WTC11 (cell line): ENCODE results near the gene TMEM17. TPM values are rescaled to one million over a fixed set of nuclear protein-coding genes. Genes with fewer than 3 reads are reported as not detected.

ENCODE experiments used
- ATAC-seq: fragments of 200-7000 bp; cut with Tn5 transposase; 2 replicates; pipeline ENCODE4 v1.10.0; 2021; ENCODE audit warnings: mild to moderate bottlenecking, moderate library complexity
- CTCF ChIA-PET: fragments of 300-600 bp; sonication (Branson Sonifier 250); formaldehyde crosslinking; loops from one replicate; lab custom pipeline; 2021; ENCODE audit warnings: antibody characterized with exemption; lab: Charles Lee
- POLR2A ChIA-PET: fragments of 350-600 bp; sonication (Branson Sonifier 250); formaldehyde crosslinking; loops from one replicate; lab custom pipeline; 2021; ENCODE audit warnings: antibody characterized with exemption; lab: Charles Lee
- DNase-seq: peaks from one replicate; pipeline ENCODE4 v3.0.0; 2021; ENCODE audit warnings: low spot score
- H3K27ac Mint-ChIP-seq: 2 replicates; pipeline ENCODE4 v1.8.0; 2021; ENCODE audit warnings: mixed read lengths
- H3K27me3 Mint-ChIP-seq: 2 replicates; pipeline ENCODE4 v1.8.0; 2021; ENCODE audit warnings: low read depth, mild to moderate bottlenecking, moderate library complexity, mixed read lengths
- H3K36me3 Mint-ChIP-seq: 2 replicates; pipeline ENCODE4 v1.8.0; 2021; ENCODE audit warnings: mixed read lengths
- H3K4me1 Mint-ChIP-seq: 2 replicates; pipeline ENCODE4 v1.8.0; 2022; ENCODE audit warnings: mixed read lengths
- H3K4me3 Mint-ChIP-seq: 2 replicates; pipeline ENCODE4 v1.8.0; 2021; ENCODE audit warnings: mild to moderate bottlenecking, moderate library complexity, mixed read lengths
- H3K9me3 Mint-ChIP-seq: 2 replicates; pipeline ENCODE4 v1.8.0; 2021; ENCODE audit warnings: mixed read lengths
- ESRRA ChIP-seq: sonication (generic); formaldehyde crosslinking; IDR thresholded peaks from 2 replicates; pipeline ENCODE4 v1.8.1; 2022; ENCODE audit warnings: mild to moderate bottlenecking, missing genetic modification reagents, borderline replicate concordance
- ETV6 ChIP-seq: sonication (generic); formaldehyde crosslinking; IDR thresholded peaks from 2 replicates; pipeline ENCODE4 v1.8.1; 2022; ENCODE audit warnings: mild to moderate bottlenecking, missing genetic modification reagents
- GABPB1 ChIP-seq: sonication (generic); formaldehyde crosslinking; IDR thresholded peaks from 2 replicates; pipeline ENCODE4 v1.8.1; 2023; ENCODE audit warnings: mild to moderate bottlenecking, missing genetic modification reagents
- GTF2I ChIP-seq: fragments of 250-450 bp; sonication (Bioruptor Pico); conservative IDR thresholded peaks from 2 replicates; pipeline ENCODE4 v1.4.0; 2021; ENCODE audit warnings: mild to moderate bottlenecking
- JAZF1 ChIP-seq: fragments of 250-450 bp; sonication (Bioruptor Pico); IDR thresholded peaks from 2 replicates; pipeline ENCODE4 v1.9.0; 2021; ENCODE audit warnings: moderate library complexity, mild to moderate bottlenecking, inconsistent platforms
- NR1H2 ChIP-seq: sonication (generic); formaldehyde crosslinking; IDR thresholded peaks from 2 replicates; pipeline ENCODE4 v1.9.0; 2021; ENCODE audit warnings: mild to moderate bottlenecking, moderate library complexity, missing genetic modification reagents
- NR2C2 ChIP-seq: sonication (generic); formaldehyde crosslinking; IDR thresholded peaks from 2 replicates; pipeline ENCODE4 v1.8.0; 2022; ENCODE audit warnings: mild to moderate bottlenecking, missing genetic modification reagents
- TCF7 ChIP-seq: sonication (generic); formaldehyde crosslinking; IDR thresholded peaks from 2 replicates; pipeline ENCODE4 v1.8.0; 2022; ENCODE audit warnings: mild to moderate bottlenecking, low read depth, missing genetic modification reagents, moderate library complexity
- TP53 ChIP-seq: sonication (generic); formaldehyde crosslinking; IDR thresholded peaks from 2 replicates; pipeline ENCODE4 v1.8.1; 2023; ENCODE audit warnings: mild to moderate bottlenecking, missing genetic modification reagents
- ZNF138 ChIP-seq: sonication (generic); formaldehyde crosslinking; conservative IDR thresholded peaks from 2 replicates; pipeline ENCODE4 v1.8.1; 2022; ENCODE audit warnings: mild to moderate bottlenecking, moderate library complexity, missing genetic modification reagents
- ZNF317 ChIP-seq: sonication (generic); formaldehyde crosslinking; IDR thresholded peaks from 2 replicates; pipeline ENCODE4 v1.8.1; 2023; ENCODE audit warnings: low read depth, mild to moderate bottlenecking, moderate library complexity, missing genetic modification reagents, borderline replicate concordance
- ZNF423 ChIP-seq: fragments of 250-450 bp; sonication (Bioruptor Pico); IDR thresholded peaks from 2 replicates; pipeline ENCODE4 v2.1.2; 2022; ENCODE audit warnings: mild to moderate bottlenecking, moderate library complexity
- total RNA-seq: library from RNA; stranded (reverse); gene quantifications from 3 replicates; pipeline ENCODE4 v1.2.3, GENCODE V29; 2021
- TF ChIP-seq, protein P1 (sequence below): fragments of 250-450 bp; sonication (Bioruptor Pico); IDR thresholded peaks from 2 replicates; pipeline ENCODE4 v1.9.0; 2021; ENCODE audit warnings: mild to moderate bottlenecking, borderline replicate concordance
- TF ChIP-seq, protein P2 (sequence below): fragments of 250-450 bp; sonication (Bioruptor Pico); IDR thresholded peaks from 2 replicates; pipeline ENCODE4 v1.8.0; 2021; ENCODE audit warnings: mild to moderate bottlenecking
- TF ChIP-seq, protein P3 (sequence below): fragments of 200-600 bp; IDR thresholded peaks from 2 replicates; pipeline ENCODE4 v1.8.0; 2022; ENCODE audit warnings: antibody characterized with exemption
- TF ChIP-seq, protein P4 (sequence below): sonication (generic); formaldehyde crosslinking; IDR thresholded peaks from 2 replicates; pipeline ENCODE4 v1.8.1; 2023; ENCODE audit warnings: mild to moderate bottlenecking, missing genetic modification reagents, moderate library complexity
- TF ChIP-seq, protein P5 (sequence below): sonication (generic); formaldehyde crosslinking; IDR thresholded peaks from 2 replicates; pipeline ENCODE4 v1.8.1; 2022; ENCODE audit warnings: low read depth, mild to moderate bottlenecking, moderate library complexity, missing genetic modification reagents, borderline replicate concordance
- TF ChIP-seq, protein P6 (sequence below): sonication (generic); formaldehyde crosslinking; IDR thresholded peaks from 2 replicates; pipeline ENCODE4 v1.8.1; 2022; ENCODE audit warnings: missing genetic modification reagents, borderline replicate concordance
- TF ChIP-seq, protein P7 (sequence below): sonication (generic); formaldehyde crosslinking; IDR thresholded peaks from 2 replicates; pipeline ENCODE4 v1.8.1; 2023; ENCODE audit warnings: mild to moderate bottlenecking, missing genetic modification reagents

Gene TMEM17
- total RNA-seq, 1 experiment from 2014 or later, result 1.2 TPM

DNA sequence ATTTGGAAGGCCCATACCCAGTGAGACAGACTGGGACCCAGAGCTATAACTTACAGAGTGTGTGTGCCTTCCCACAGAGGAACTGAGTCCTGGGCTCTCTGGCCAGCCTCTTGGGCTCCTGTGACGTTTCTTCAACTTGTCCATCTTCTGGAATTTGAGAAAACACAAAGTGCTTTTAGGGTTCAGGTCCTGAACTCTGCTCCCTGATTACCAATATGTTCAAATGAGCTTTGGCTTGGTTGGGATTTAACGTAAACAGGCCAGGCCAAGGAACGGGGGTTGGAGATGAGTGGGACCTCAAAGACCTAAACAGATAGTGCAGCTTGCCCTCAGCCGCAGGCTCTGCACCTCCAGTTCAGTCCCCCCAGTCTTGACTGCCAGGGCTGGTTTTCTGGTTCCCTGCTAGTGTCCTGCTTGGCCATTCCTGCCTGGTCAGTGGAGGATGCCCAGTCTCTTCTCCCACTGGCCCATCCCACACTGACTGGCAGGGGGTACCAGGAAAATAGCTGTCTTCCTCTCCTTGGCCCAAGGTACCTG is 44.9 kb downstream of the TMEM17 start (continued):
- TF ChIP-seq, protein P1, sequence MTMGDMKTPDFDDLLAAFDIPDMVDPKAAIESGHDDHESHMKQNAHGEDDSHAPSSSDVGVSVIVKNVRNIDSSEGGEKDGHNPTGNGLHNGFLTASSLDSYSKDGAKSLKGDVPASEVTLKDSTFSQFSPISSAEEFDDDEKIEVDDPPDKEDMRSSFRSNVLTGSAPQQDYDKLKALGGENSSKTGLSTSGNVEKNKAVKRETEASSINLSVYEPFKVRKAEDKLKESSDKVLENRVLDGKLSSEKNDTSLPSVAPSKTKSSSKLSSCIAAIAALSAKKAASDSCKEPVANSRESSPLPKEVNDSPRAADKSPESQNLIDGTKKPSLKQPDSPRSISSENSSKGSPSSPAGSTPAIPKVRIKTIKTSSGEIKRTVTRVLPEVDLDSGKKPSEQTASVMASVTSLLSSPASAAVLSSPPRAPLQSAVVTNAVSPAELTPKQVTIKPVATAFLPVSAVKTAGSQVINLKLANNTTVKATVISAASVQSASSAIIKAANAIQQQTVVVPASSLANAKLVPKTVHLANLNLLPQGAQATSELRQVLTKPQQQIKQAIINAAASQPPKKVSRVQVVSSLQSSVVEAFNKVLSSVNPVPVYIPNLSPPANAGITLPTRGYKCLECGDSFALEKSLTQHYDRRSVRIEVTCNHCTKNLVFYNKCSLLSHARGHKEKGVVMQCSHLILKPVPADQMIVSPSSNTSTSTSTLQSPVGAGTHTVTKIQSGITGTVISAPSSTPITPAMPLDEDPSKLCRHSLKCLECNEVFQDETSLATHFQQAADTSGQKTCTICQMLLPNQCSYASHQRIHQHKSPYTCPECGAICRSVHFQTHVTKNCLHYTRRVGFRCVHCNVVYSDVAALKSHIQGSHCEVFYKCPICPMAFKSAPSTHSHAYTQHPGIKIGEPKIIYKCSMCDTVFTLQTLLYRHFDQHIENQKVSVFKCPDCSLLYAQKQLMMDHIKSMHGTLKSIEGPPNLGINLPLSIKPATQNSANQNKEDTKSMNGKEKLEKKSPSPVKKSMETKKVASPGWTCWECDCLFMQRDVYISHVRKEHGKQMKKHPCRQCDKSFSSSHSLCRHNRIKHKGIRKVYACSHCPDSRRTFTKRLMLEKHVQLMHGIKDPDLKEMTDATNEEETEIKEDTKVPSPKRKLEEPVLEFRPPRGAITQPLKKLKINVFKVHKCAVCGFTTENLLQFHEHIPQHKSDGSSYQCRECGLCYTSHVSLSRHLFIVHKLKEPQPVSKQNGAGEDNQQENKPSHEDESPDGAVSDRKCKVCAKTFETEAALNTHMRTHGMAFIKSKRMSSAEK (CRISPR knock-in tag), result no peak
- TF ChIP-seq, all 79 proteins: peak for 0

DNA sequence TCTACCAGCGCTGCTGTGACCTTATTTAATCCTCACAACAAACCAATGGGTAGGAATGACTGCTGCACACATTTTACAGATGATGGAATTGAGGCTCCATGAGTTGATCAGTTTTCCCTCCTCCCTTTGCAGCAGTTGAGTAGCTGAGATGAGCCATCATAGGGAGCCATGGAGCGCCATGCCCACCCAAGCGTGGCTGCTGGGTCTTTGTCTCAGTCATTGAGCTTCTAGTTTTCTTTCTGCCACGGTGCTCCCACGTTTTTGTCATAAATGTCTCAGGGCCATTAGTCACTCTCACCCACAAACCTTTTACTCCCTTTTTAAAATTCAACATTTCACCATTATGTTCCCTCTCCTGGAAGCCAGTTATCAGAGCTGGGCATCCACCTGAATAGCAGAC is 45.8 kb downstream of the TMEM17 start:
- DNase-seq, result no peak
- Mint-ChIP-seq H3K9me3 (no peaks in the 10 kb centered on the region), H3K27me3 (peaks cover 31% of the 10 kb centered on the region), H3K36me3 (no peaks in the 10 kb centered on the region), H3K4me3 (no peak overlapping the region), H3K27ac (no peak overlapping the region), H3K4me1 (peaks cover 38% of the 10 kb centered on the region)
- no peak for ATAC-seq
- ChIA-PET CTCF (no interaction called here), POLR2A (no interaction called here)
- TF ChIP-seq TP53 (CRISPR knock-in tag) (no peak), ZNF138 (CRISPR knock-in tag) (no peak), NR2C2 (CRISPR knock-in tag) (no peak), NR1H2 (CRISPR knock-in tag) (no peak), ESRRA (no peak), ZNF423 (CRISPR knock-in tag) (no peak), GTF2I (CRISPR knock-in tag) (no peak), JAZF1 (CRISPR knock-in tag) (no peak), TCF7 (CRISPR knock-in tag) (no peak), ZNF317 (CRISPR knock-in tag) (no peak), GABPB1 (CRISPR knock-in tag) (no peak), ETV6 (CRISPR knock-in tag) (no peak)
- TF ChIP-seq, protein P2, sequence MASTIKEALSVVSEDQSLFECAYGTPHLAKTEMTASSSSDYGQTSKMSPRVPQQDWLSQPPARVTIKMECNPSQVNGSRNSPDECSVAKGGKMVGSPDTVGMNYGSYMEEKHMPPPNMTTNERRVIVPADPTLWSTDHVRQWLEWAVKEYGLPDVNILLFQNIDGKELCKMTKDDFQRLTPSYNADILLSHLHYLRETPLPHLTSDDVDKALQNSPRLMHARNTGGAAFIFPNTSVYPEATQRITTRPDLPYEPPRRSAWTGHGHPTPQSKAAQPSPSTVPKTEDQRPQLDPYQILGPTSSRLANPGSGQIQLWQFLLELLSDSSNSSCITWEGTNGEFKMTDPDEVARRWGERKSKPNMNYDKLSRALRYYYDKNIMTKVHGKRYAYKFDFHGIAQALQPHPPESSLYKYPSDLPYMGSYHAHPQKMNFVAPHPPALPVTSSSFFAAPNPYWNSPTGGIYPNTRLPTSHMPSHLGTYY (CRISPR knock-in tag), result no peak
- TF ChIP-seq, protein P3, sequence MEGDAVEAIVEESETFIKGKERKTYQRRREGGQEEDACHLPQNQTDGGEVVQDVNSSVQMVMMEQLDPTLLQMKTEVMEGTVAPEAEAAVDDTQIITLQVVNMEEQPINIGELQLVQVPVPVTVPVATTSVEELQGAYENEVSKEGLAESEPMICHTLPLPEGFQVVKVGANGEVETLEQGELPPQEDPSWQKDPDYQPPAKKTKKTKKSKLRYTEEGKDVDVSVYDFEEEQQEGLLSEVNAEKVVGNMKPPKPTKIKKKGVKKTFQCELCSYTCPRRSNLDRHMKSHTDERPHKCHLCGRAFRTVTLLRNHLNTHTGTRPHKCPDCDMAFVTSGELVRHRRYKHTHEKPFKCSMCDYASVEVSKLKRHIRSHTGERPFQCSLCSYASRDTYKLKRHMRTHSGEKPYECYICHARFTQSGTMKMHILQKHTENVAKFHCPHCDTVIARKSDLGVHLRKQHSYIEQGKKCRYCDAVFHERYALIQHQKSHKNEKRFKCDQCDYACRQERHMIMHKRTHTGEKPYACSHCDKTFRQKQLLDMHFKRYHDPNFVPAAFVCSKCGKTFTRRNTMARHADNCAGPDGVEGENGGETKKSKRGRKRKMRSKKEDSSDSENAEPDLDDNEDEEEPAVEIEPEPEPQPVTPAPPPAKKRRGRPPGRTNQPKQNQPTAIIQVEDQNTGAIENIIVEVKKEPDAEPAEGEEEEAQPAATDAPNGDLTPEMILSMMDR, result no peak
- TF ChIP-seq, protein P4, sequence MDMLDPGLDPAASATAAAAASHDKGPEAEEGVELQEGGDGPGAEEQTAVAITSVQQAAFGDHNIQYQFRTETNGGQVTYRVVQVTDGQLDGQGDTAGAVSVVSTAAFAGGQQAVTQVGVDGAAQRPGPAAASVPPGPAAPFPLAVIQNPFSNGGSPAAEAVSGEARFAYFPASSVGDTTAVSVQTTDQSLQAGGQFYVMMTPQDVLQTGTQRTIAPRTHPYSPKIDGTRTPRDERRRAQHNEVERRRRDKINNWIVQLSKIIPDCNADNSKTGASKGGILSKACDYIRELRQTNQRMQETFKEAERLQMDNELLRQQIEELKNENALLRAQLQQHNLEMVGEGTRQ (CRISPR knock-in tag), result no peak
- TF ChIP-seq, protein P5, sequence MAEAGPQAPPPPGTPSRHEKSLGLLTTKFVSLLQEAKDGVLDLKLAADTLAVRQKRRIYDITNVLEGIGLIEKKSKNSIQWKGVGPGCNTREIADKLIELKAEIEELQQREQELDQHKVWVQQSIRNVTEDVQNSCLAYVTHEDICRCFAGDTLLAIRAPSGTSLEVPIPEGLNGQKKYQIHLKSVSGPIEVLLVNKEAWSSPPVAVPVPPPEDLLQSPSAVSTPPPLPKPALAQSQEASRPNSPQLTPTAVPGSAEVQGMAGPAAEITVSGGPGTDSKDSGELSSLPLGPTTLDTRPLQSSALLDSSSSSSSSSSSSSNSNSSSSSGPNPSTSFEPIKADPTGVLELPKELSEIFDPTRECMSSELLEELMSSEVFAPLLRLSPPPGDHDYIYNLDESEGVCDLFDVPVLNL (CRISPR knock-in tag), result no peak
- TF ChIP-seq, protein P6, sequence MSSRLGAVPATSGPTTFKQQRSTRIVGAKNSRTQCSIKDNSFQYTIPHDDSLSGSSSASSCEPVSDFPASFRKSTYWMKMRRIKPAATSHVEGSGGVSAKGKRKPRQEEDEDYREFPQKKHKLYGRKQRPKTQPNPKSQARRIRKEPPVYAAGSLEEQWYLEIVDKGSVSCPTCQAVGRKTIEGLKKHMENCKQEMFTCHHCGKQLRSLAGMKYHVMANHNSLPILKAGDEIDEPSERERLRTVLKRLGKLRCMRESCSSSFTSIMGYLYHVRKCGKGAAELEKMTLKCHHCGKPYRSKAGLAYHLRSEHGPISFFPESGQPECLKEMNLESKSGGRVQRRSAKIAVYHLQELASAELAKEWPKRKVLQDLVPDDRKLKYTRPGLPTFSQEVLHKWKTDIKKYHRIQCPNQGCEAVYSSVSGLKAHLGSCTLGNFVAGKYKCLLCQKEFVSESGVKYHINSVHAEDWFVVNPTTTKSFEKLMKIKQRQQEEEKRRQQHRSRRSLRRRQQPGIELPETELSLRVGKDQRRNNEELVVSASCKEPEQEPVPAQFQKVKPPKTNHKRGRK (CRISPR knock-in tag), result no peak
- TF ChIP-seq, protein P7, sequence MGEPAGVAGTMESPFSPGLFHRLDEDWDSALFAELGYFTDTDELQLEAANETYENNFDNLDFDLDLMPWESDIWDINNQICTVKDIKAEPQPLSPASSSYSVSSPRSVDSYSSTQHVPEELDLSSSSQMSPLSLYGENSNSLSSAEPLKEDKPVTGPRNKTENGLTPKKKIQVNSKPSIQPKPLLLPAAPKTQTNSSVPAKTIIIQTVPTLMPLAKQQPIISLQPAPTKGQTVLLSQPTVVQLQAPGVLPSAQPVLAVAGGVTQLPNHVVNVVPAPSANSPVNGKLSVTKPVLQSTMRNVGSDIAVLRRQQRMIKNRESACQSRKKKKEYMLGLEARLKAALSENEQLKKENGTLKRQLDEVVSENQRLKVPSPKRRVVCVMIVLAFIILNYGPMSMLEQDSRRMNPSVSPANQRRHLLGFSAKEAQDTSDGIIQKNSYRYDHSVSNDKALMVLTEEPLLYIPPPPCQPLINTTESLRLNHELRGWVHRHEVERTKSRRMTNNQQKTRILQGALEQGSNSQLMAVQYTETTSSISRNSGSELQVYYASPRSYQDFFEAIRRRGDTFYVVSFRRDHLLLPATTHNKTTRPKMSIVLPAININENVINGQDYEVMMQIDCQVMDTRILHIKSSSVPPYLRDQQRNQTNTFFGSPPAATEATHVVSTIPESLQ (CRISPR knock-in tag), result no peak
